Measurements from ENCODE around the gene TLE2.

DNA sequence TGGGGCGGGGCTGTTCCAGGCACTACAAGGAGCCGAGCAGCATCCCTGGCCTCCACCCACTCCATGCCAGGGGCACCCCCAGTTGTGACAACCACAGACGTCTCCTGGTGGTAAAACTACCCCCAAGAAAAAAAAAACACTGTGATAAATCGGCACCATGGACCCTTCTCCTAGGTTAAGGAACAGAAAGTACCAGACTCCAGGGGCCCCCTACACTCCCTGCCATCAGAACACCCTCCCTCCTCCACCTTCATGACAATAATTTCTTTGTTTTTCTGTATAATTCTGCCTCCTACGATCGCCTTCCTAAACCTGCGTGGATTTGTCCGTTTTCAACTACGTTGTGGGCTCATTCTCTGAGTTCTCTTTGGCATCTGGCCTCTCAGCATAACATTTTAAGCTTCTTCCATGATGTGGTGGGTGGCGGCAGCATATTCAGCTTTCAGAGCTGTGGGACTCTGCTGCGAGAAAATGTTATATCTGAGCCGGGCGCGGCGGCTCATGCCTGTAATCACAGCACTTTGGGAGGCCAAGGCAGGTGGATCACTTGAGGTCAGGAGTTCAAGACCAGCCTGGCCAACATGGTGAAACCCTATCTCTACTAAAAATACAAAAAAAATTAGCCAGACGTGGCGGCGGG is 8.6 kb downstream of the TLE2 start:
- TF ChIP-seq ZNF274 (IDR thresholded peaks at IDR 0.05; ENCODE audit: low read depth, low read length), result no peak
- TF ChIP-seq YY1 (IDR thresholded peaks at IDR 0.05; ENCODE audit: insufficient read depth, insufficient read length), result no peak
- TF ChIP-seq SUZ12 (IDR thresholded peaks at IDR 0.05; ENCODE audit: extremely low read depth, insufficient read depth, insufficient read length), result no peak
